PC-3 (cell line): ENCODE data around the gene FAR1. TPM values are rescaled to one million over a fixed set of nuclear protein-coding genes. Genes with fewer than 3 reads are reported as not detected.

Experiments
- ATAC-seq: fragments of 200-7000 bp; cut with Tn5 transposase; 2 replicates; pipeline ENCODE4 v1.9.1; 2020; ENCODE audit warnings: mild to moderate bottlenecking, moderate library complexity
- BruUV-seq: library from RNA; stranded (reverse); fragments of 400-500 nt; replicated peaks from 2 replicates; lab custom pipeline; 2021; lab: Mats Ljungman, UMichigan
- CTCF ChIA-PET: fragments of 300-600 bp; sonication (Branson Sonifier 250); formaldehyde crosslinking; loops from one replicate; lab custom pipeline; 2022; ENCODE audit warnings: antibody characterized with exemption; lab: Charles Lee
- POLR2A ChIA-PET: fragments of 300-600 bp; sonication (Branson Sonifier 250); formaldehyde crosslinking; loops from one replicate; lab custom pipeline; 2022; ENCODE audit warnings: antibody characterized with exemption; ENCODE audit not compliant: unreplicated experiment; lab: Charles Lee
- DNase-seq: peaks from one replicate; pipeline ENCODE4 v3.0.0-alpha.2; 2015
- H2AFZ ChIP-seq: fragments of 300-600 bp; sonication (generic); 2 replicates; pipeline ENCODE4 v1.6.0; 2016; ENCODE audit warnings: antibody characterized with exemption, low read length
- H3F3A ChIP-seq: fragments of 300-600 bp; sonication (generic); one replicate; pipeline ENCODE4 v1.6.0; 2017; ENCODE audit warnings: antibody characterized with exemption, low read length, control low read depth, mild to moderate bottlenecking; ENCODE audit not compliant: unreplicated experiment
- H3K27ac ChIP-seq: fragments of 300-600 bp; sonication (generic); 2 replicates; pipeline ENCODE4 v1.5.1; 2016; ENCODE audit warnings: mild to moderate bottlenecking, low read length
- H3K27me3 ChIP-seq: fragments of 300-600 bp; sonication (generic); 2 replicates; pipeline ENCODE4 v1.6.1; 2016; ENCODE audit warnings: low read length, mixed read lengths
- H3K36me3 ChIP-seq: fragments of 300-600 bp; sonication (generic); 2 replicates; pipeline ENCODE4 v1.6.1; 2016; ENCODE audit warnings: low read depth, mixed run types, low read length, mixed read lengths
- H3K4me1 ChIP-seq: fragments of 300-600 bp; sonication (generic); 2 replicates; pipeline ENCODE4 v1.5.1; 2016; ENCODE audit warnings: low read length; ENCODE audit not compliant: insufficient read depth
- H3K4me2 ChIP-seq: fragments of 300-600 bp; sonication (generic); 2 replicates; pipeline ENCODE4 v1.6.0; 2016; ENCODE audit warnings: low read length
- H3K4me3 ChIP-seq: fragments of 300-600 bp; sonication (generic); 2 replicates; pipeline ENCODE4 v1.5.1; 2016; ENCODE audit warnings: mild to moderate bottlenecking, low read length, mixed read lengths
- H3K79me2 ChIP-seq: fragments of 300-600 bp; sonication (generic); 2 replicates; pipeline ENCODE4 v1.6.1; 2017; ENCODE audit warnings: low read length, mixed read lengths
- H3K9ac ChIP-seq: fragments of 300-600 bp; sonication (generic); 2 replicates; pipeline ENCODE4 v1.6.0; 2016; ENCODE audit warnings: mild to moderate bottlenecking, low read length
- H3K9me2 ChIP-seq: fragments of 300-600 bp; sonication (generic); replicated peaks from 2 replicates; pipeline ENCODE4 v1.6.1; 2016; ENCODE audit warnings: mixed run types, low read length, mixed read lengths
- H3K9me3 ChIP-seq: fragments of 300-600 bp; sonication (generic); 2 replicates; pipeline ENCODE4 v1.6.1; 2016; ENCODE audit warnings: low read length, mixed read lengths
- H4K20me1 ChIP-seq: fragments of 300-600 bp; sonication (generic); 2 replicates; pipeline ENCODE4 v1.6.1; 2016; ENCODE audit warnings: low read length, mixed read lengths
- CTCF ChIP-seq: fragments of 300-600 bp; sonication (generic); conservative IDR thresholded peaks from 2 replicates; pipeline ENCODE4 v1.5.1; 2017; ENCODE audit warnings: antibody characterized with exemption, low read depth, mild to moderate bottlenecking, low read length
- EZH2 ChIP-seq: fragments of 300-600 bp; sonication (generic); IDR thresholded peaks from one replicate; pipeline ENCODE4 v1.6.1; 2017; ENCODE audit warnings: antibody characterized with exemption, mild to moderate bottlenecking, low read length; ENCODE audit not compliant: unreplicated experiment
- EZH2phosphoT487 ChIP-seq: fragments of 300-600 bp; sonication (generic); IDR thresholded peaks from 2 replicates; pipeline ENCODE4 v1.6.1; 2018; ENCODE audit warnings: mild to moderate bottlenecking, antibody characterized with exemption, low read length, borderline replicate concordance
- intact Hi-C: fragments of 100-400 bp; cut with micrococcal nuclease; formaldehyde crosslinking; loops from 2 replicates; pipeline ENCODE4 v1.9.0; 2023
- total RNA-seq: library from RNA; depleted of rRNA; stranded (reverse); fragments of >200 nt; gene quantifications from 2 replicates; pipeline ENCODE4 v1.2.3, GENCODE V29; 2014

The FAR1 gene
- total RNA-seq, 1 experiment from 2014 or later: 45.6 TPM

- TF ChIP-seq EZH2: no peak
- no peak for TF ChIP-seq CTCF
- TF ChIP-seq EZH2phosphoT487: no peak
- Histone ChIP-seq H3K9me2 (no peaks in the 10 kb centered on the region), H3K9ac (no peak overlapping the region), H2AFZ (no peak overlapping the region), H3K4me2 (no peak overlapping the region), H4K20me1 (peaks cover 29% of the 10 kb centered on the region), H3K27ac (no peak overlapping the region), H3K9me3 (no peaks in the 10 kb centered on the region), H3K36me3 (peaks cover 4% of the 10 kb centered on the region; the same call in 1 of the 2 replicates), H3K79me2 (peaks cover 95% of the 10 kb centered on the region), H3K4me1 (no peaks in the 10 kb centered on the region; the same call in 1 of the 2 replicates), H3F3A (no peaks in the 10 kb centered on the region), H3K4me3 (no peak overlapping the region), H3K27me3 (no peaks in the 10 kb centered on the region)
- DNase-seq (no peak), ATAC-seq (no peak)
- ChIA-PET CTCF (no interaction called here), POLR2A (no interaction called here)
- intact Hi-C loops: no loop called here
- BruUV-seq: no TSS peak
Observed at GRCh38 chr11:13687271-13687670, 18.8 kb downstream of the FAR1 start.

GRCh38 chr11:13691286-13691899 lies 22.9 kb downstream of the FAR1 start:
- Histone ChIP-seq H2AFZ (no peak overlapping the region), H3K4me3 (no peak overlapping the region), H3K4me2 (no peak overlapping the region), H3K36me3 (peaks cover 10% of the 10 kb centered on the region), H4K20me1 (peaks cover 36% of the 10 kb centered on the region), H3K4me1 (no peaks in the 10 kb centered on the region), H3K9me2 (no peaks in the 10 kb centered on the region), H3K9ac (no peak overlapping the region), H3K27me3 (no peaks in the 10 kb centered on the region), H3K27ac (no peak overlapping the region), H3K79me2 (peaks cover 84% of the 10 kb centered on the region), H3K9me3 (no peaks in the 10 kb centered on the region), H3F3A (no peaks in the 10 kb centered on the region)
- ATAC-seq (no peak), DNase-seq (no peak)
- no TSS peak for BruUV-seq
- TF ChIP-seq EZH2phosphoT487 (no peak), CTCF (no peak), EZH2 (no peak)
- ChIA-PET CTCF (no interaction called here), POLR2A (no interaction called here)
- intact Hi-C loops: no loop called here

GRCh38 chr11:13692172-13692571 lies 23.7 kb downstream of the FAR1 start:
- Histone ChIP-seq H3K27me3 (no peaks in the 10 kb centered on the region), H2AFZ (no peak overlapping the region), H3K79me2 (peaks cover 76% of the 10 kb centered on the region), H3F3A (no peaks in the 10 kb centered on the region), H3K9ac (no peak overlapping the region), H4K20me1 (peaks cover 36% of the 10 kb centered on the region), H3K27ac (no peak overlapping the region), H3K4me1 (no peaks in the 10 kb centered on the region), H3K4me3 (no peak overlapping the region), H3K36me3 (peaks cover 14% of the 10 kb centered on the region), H3K9me2 (no peaks in the 10 kb centered on the region), H3K9me3 (no peaks in the 10 kb centered on the region), H3K4me2 (no peak overlapping the region)
- DNase-seq (no peak), ATAC-seq (no peak)
- TF ChIP-seq EZH2: no peak
- TF ChIP-seq EZH2phosphoT487: no peak
- no peak for TF ChIP-seq CTCF
- ChIA-PET POLR2A (no interaction called here), CTCF (no interaction called here)
- intact Hi-C loops: no loop called here
- no TSS peak for BruUV-seq
